SH-SY5Y (cell line): Measurements from ENCODE around the gene OR10J4.

ENCODE experiments used
- GATA2 ChIP-seq: IDR thresholded peaks from 2 replicates; pipeline ENCODE4 v1.6.1; 2011; ENCODE audit warnings: mild to moderate bottlenecking, low read depth, low read length
- GATA3 ChIP-seq: IDR thresholded peaks from 2 replicates; pipeline ENCODE4 v1.6.1; 2011; ENCODE audit warnings: low read depth, mild to moderate bottlenecking, low read length, moderate library complexity

DNA sequence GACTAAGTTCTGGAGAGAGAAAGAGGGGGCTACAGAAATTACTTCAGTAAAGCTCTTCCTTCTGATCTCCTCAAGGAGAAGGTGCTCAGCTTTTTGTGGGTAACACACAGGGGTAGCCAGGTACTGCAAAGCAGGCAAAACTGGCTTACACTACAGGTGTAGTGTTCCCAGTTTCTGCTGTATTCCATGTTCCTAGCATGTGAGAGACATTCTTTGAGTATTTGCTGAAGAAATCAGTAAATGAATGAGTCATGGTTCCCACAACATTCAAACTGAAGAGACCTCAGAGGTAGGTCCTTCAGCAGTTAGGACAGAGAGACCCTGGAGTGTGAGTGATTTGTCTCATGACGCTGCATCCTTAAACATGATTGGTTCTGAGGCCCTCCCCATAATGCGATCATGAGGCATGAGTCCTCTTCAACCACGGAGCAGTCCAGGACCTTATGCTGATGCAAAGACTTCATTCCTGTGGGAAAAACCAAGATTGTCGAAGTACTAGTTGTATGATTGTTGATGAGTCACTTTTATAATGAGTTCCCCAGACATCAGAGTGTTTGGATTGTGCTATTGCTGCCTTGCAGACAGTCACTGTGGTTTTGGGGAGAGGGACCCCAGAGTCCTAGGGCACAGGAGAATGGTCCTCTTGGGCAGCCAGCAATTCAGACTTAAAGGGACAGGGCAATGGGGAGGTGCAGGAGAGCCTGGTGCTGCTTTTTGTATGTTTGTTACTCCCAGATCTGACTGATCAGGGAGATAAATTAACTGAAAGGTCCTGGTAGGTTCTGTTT lies 2.7 kb upstream of the OR10J4 start:
- TF ChIP-seq GATA2 (no peak), GATA3 (no peak)
